ENCODE data around the gene RHOJ.
"Not testable (repeated sequence)": the region's sequence is repeated elsewhere in the genome, so short reads cannot be mapped to it uniquely, and the experiment has no call there.

RHOJ gene

DNA sequence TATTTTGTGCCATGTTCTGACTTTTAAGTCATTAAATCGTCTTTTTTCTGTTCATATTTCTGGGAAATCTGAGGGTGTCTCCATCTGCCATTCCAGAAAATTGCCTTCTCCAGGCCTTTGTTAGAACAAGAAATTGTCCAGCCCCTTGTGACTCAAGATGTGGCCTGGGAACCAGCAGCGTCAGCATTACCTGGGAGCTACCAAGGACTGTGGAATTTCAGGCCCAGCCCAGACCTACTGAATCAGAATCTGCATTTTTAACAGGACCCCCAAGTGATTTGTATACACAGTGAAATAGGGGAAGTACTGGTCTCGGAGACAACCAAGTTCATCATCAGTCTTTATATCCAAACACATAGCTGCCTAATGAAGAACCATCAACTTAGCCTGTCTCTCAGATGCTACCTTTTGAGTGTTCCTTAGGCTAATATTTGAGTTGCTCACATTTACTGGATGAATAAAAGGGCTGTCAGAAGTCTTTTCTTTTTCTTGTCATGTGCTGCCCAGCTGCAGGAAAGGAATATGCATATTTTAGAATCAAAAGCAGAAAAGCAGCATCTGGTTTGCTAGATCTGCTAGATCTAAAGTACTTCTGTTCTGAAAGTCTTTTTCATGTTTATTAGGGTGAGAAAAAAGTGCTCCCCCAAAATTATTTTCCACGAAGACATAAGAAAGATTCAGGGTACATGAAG, 93.3 kb downstream of the RHOJ start:
- no peak for DNase-seq (ENCODE audit: low read depth, low spot score)

DNA sequence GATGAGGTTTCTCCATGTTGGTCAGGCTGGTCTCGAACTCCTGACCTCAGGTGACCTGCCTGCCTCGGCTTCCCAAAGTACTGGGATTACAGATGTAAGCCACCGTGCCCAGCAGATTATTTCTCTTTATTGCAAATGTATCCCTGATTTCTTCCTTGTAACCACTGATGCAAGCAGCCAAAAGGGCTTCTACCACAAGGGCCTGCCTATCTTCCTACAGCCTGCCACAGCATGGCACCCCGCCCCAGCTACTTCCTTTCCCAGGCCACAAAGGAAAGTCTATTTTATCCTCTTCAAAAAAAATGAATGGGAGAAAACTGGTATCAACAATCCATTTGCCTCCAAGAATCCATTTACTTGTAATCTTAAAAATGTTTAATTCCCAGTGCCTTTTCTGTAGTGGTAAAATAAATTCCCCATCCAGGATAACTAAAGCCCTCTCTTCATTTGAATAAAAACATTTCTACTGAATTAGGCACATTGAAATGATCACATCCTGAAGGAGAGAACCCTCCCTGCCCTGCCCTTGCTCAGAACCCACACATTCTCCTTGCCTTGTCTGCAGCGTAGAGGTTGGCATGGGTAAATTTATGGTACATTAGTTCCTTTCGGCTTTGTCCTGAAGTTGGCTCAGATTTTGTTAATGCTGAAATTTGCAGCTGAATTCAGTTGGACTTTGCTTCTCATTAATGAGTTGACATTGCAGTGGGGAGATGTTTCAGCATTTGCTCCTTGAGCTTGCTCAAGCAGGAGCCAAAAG, 95.3 kb downstream of the RHOJ start:
- no peak for DNase-seq (ENCODE audit: low read depth, low spot score)

DNA sequence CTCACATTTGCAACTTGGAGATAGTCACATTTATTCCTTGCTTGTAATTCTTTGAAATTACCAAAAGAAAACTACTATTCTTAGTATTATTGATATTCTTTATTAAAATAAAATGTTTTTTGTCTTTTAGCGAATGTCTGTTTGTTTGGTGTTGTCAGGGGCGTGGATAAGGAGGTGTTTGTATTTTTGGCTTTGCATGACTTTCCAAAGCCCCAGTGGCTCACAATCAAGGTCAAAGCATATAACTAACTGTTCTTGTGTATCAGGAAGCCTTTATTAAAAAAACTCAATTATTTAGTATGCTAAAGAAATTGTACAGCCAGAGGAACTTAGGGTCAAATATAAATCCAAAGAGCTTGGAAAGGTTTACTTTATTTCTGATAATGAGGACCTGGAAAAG, 96.6 kb downstream of the RHOJ start:
- no peak for DNase-seq (ENCODE audit: low read depth, low spot score)

DNA sequence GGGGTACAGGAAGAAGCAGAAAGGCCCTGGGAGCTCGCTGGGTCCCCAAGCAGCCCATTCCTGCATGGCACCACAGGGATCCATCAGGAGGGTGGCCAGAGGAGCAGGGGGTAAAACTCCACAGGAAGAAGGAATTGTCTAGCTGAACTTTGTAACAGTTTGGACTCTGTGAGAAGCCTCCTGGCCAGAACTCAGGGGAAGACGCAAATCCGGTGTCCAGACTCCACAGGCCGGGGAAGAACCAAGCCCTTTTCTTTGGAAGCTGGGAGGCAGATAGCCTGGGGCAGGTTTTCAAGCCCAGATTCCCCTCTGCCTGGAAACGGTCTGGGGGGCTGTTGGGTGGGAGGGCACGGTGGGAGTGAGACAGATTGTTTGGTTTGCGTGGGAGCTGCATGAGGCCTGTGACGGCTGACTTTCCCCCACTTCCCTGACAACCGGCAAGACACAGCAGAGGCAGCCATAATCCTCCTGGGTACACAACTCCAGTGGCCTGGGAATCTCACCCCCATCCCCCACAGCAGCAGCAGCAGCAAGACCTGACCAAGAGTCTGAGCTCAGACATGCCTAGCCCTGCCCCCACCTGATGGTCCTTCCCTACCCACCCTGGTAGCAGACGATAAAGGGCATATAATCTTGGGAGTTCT, 97.8 kb downstream of the RHOJ start:
- DNase-seq (ENCODE audit: low read depth, low spot score) = no peak

DNA sequence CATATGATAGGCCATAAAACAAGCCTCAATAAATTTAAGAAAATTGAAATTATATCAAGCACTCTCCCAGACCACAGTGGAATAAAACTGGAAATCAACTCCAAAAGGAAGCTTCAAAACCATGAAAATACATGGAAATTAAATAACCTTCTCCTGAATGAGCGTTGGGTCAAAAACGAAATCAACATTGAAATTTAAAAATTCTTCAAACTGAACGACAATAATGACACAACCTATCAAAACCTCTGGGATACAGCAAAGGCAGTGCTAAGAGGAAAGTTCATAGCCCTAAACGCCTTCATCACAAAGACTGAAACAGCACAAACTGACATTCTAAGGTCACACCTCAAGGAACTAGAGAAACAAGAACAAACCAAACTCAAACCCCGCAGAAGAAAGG, 100.2 kb downstream of the RHOJ start:
- DNase-seq (ENCODE audit: low read depth, low spot score) = not testable (repeated sequence)

DNA sequence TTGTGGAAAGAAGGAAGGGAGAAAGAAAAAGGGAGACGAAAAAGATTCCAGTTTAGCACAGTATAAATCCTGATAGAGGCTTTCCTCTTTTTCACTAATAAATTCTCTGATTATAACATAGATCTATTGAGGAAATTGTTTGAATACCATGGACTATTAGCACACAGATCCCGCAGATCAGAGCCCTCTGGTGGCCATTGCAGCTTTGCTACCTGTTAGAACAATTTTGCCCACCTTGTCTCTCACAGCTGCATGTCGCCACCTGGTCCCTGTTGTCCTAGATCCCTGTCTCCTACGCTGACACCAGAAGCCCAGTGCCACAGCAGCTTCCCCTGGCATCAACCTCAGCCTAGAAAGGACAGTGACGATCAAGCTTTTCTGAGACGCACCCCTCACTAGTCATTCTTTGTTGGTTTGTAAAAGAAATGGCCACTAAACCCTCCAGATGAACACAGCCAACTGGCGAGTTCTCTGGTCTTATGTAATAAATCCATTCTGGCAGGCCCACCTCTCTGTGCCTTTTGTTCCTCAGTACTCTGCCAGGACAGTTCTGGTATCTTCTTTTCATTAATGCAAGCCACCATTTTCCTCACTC, 104.6 kb downstream of the RHOJ start:
- DNase-seq (ENCODE audit: low read depth, low spot score) = no peak

DNA sequence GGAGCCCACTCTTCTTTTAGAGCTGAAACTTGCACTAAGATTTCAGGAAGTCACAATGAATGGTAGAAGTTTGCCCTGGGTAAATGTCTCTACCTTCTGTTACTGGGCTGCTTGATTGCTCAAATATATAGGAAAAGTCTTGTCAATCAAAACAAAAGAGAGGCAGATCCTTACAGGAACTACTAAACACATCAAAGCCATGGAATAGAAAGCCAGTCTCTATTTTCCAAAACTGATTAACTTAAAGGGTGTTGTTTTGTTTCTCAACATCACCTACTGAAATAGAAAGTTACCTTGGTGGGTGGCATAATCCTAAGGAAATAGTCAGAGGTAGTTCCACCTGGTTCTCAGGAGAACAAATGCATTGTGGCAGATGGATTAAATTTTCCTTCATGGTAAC, 114.6 kb downstream of the RHOJ start, which contains the start of gene GPHB5:
Gene GPHB5, minus strand, starts transcription at position 101 of the 400 bp plus-strand sequence. CDS start 1,086 bp downstream, outside the sequence.
- DNase-seq (ENCODE audit: low read depth, low spot score) = no peak

DNA sequence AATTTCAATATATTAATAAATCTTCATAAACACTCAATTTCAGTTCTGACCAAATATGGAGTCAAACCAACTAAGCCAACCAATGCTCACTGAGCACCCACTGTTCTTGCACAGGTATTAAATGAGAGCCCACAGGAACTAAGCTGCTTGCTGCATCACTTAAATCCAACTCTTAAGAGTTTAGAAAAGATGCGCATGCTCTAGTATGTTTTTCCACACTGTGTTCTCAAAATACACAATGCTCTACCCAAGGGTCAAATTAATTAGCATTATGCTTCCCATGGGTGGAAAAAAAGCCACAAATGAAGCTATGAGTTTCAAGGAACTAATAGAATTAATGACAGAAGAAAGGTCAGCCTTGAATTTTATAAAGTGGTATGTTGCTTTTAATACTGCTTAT, 118.2 kb downstream of the RHOJ start:
- DNase-seq (ENCODE audit: low read depth, low spot score) = no peak

DNA sequence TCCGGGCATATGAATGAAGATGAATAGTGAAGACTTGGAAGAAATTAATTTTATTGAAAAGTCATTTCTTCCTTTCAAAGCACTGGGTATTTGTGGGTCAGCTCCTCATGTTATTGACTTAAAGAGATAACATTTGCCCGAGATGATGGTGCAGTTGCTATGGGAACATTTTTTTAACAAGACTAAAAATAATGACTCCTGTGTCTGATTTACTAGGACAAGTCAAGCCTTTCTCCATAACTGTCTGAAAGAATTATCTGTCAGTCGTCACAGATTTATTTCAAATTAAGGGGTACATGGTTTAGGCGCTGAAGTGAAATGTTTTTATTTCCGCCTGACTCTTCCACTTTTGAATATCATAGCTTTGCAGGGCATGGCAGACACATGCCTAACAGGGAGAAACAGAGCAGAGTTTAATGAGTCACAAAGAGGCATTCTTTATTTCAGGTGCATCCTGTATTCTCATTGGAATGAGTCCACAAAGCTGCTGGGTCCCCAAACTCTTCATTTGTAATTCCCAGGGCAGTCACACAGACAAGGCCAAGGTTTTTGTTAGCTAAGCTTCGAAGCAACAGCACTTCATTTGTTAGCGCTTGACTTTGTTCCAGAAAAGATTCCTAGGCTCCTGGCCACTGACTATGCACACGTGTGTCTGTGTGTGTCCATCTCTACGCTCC, 118.8 kb downstream of the RHOJ start:
- no peak for DNase-seq (ENCODE audit: low read depth, low spot score)

DNA sequence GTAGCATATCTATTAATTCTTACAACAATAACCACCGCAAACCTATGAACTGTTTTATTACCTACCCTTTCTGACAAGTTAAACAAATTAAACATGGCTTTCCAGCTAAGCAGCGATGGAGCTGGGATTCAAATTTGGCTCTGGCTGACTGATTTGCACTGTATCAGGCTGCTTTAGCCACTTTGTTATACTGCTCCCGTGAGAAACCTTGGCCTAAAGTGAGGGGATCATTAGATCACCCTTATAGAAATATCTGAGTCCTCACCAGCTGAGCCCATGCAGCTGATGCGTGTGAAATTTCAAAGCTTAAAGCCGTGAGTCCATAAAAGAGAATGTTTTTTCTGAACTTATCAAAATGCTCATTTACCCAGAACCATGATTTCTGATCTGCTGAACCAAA, 122.6 kb downstream of the RHOJ start:
- DNase-seq (ENCODE audit: low read depth, low spot score) = no peak

DNA sequence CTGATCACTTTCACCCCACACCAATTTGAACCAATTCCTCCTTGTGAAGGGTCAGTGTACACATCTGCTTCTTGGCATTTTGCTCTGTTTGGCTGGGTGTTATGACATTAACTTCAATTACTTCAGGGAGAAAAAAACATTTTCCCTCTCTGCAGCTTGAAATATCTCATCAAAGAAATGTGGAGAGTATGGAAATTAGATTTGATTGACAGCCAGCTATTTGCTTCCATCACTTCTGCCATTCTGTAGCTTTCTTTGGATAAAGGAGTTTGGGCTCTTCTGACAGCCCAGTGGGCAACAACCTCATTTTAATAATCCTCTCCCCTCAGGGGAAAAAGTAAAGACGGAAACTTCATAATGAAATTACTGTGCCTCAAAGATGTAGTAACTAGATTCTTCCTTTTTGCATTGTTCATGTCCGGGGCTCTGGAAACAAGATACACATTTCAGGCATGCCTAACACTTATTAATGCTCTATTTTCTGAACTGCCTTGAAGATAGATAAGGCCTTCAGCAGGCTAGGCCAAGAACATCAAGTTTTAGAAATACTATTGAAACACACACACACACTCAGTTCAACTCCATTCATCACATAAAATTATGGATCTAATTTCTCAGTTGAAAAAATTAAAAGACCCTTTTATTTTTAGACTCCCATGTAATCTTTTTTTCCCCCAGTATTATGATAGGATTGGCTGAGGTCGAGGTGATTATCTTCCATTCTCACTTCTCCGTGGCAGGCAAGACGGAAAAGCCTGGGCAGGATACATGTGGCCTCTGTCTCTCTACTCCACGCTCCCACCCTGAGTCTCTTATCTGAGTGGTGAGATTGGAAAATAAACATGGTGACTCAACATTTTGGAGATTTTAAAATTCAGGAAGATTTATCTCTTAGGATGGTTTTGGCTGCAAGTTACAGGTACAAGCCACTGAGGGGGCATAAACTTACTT, 124.8 kb downstream of the RHOJ start:
- no peak for DNase-seq (ENCODE audit: low read depth, low spot score)

DNA sequence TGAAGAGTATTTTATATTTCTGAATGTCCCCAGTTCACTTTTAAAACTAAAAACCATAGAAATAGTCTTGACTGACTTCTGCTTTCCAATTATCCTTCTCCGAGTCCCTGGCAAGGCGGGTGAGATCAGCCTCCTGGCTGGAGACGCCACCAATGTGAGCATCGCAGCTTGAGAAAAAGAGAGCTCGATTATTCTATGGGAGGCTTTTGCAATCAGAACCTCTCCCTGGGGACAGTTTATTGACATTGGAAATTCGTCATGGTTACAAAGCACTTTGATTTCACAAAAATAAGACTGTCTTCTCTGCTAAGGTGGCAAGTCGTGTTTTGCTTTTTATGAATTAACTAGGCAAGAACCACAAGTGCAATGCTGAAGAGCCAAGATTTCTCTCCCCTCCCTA, 138.1 kb downstream of the RHOJ start:
- DNase-seq (ENCODE audit: low read depth, low spot score) = no peak

Measured in brain pericyte (primary cell).